Panc1 (cell line): ENCODE data around the gene CDH12. TPM values are rescaled to one million over a fixed set of nuclear protein-coding genes. Genes with fewer than 3 reads are reported as not detected.

Experiments
- ATAC-seq: fragments of 200-7000 bp; cut with Tn5 transposase; 2 replicates; pipeline ENCODE4 v1.9.1; 2020; ENCODE audit warnings: mild to moderate bottlenecking, moderate library complexity
- BruUV-seq: library from RNA; stranded (reverse); fragments of 400-500 nt; replicated peaks from 2 replicates; lab custom pipeline; 2021; lab: Mats Ljungman, UMichigan
- CTCF ChIA-PET: fragments of 300-600 bp; sonication (Branson Sonifier 250); formaldehyde crosslinking; loops from one replicate; lab custom pipeline; 2022; ENCODE audit warnings: antibody characterized with exemption; lab: Charles Lee
- POLR2A ChIA-PET: fragments of 300-600 bp; sonication (Branson Sonifier 250); formaldehyde crosslinking; loops from one replicate; lab custom pipeline; 2022; ENCODE audit warnings: antibody characterized with exemption; lab: Charles Lee
- DNase-seq: peaks from one replicate; pipeline ENCODE4 v3.0.0-alpha.2; 2010; ENCODE audit warnings: low read depth, low spot score
- H3K27ac ChIP-seq: 2 replicates; pipeline ENCODE4 v1.5.1; 2011; ENCODE audit warnings: mild to moderate bottlenecking, low read length, inconsistent platforms
- H3K27me3 ChIP-seq: fragments of 200-500 bp; sonication (Bioruptor generic); 2 replicates; pipeline ENCODE4 v1.6.0; 2014; ENCODE audit warnings: low read length, inconsistent platforms; ENCODE audit not compliant: control insufficient read depth, insufficient read depth
- H3K36me3 ChIP-seq: fragments of 200-500 bp; sonication (Bioruptor generic); 2 replicates; pipeline ENCODE4 v1.5.1; 2014; ENCODE audit warnings: inconsistent platforms, mild to moderate bottlenecking, low read length, moderate library complexity; ENCODE audit not compliant: control insufficient read depth, insufficient read depth
- H3K4me1 ChIP-seq: 2 replicates; pipeline ENCODE4 v1.5.1; 2011; ENCODE audit warnings: inconsistent platforms, mild to moderate bottlenecking, low read length, moderate library complexity; ENCODE audit not compliant: control insufficient read depth, insufficient read depth
- H3K4me3 ChIP-seq, 2 experiments: 2 replicates each; pipeline ENCODE4 v1.5.1; 2011 to 2012; ENCODE audit warnings: low read depth in 2 of 2, low read length in 2 of 2, mild to moderate bottlenecking in 2 of 2, inconsistent platforms in 1 of 2, moderate library complexity in 1 of 2
- H3K9me3 ChIP-seq: fragments of 200-500 bp; sonication (Bioruptor generic); 2 replicates; pipeline ENCODE4 v1.5.1; 2014; ENCODE audit warnings: low read depth, mild to moderate bottlenecking, inconsistent platforms, low read length, moderate library complexity; ENCODE audit not compliant: control insufficient read depth, insufficient read depth
- POLR2AphosphoS5 ChIP-seq: IDR thresholded peaks from 2 replicates; pipeline ENCODE4 v1.6.1; 2012; ENCODE audit warnings: mild to moderate bottlenecking, low read depth, low read length, moderate library complexity
- SIN3A ChIP-seq: IDR thresholded peaks from 2 replicates; pipeline ENCODE4 v1.6.1; 2012; ENCODE audit warnings: low read depth, mild to moderate bottlenecking, low read length, moderate library complexity, borderline replicate concordance; ENCODE audit not compliant: insufficient read depth
- TCF7L2 ChIP-seq: IDR thresholded peaks from 2 replicates; pipeline ENCODE4 v1.6.1; 2011; ENCODE audit warnings: mild to moderate bottlenecking, low read depth, low read length, inconsistent platforms
- in situ Hi-C: cut with HindIII; loops from 2 replicates; pipeline ENCODE4 v1.10.0; 2016; ENCODE audit warnings: low sequenced_read_pairs, low pct_unique_long_range_greater_than_20kb
- intact Hi-C: fragments of 100-400 bp; cut with micrococcal nuclease; formaldehyde crosslinking; loops from one replicate; pipeline ENCODE4 v1.10.0; 2022; ENCODE audit not compliant: unreplicated experiment
- total RNA-seq: library from RNA; stranded (reverse); gene quantifications from one replicate; pipeline ENCODE4 v1.2.1, GENCODE V29; 2021; ENCODE audit not compliant: unreplicated experiment
- TF ChIP-seq, protein P1 (sequence below): fragments of 450-650 bp; IDR thresholded peaks from 2 replicates; pipeline ENCODE4 v1.5.1; 2017; ENCODE audit warnings: mild to moderate bottlenecking
- TF ChIP-seq, protein P2 (sequence below), 2 experiments: IDR thresholded peaks; 2 replicates each; pipeline ENCODE4 v1.6.1; 2011 to 2012; ENCODE audit warnings: low read depth in 2 of 2, control low read depth in 1 of 2, low read length in 1 of 2, mild to moderate bottlenecking in 1 of 2, moderate library complexity in 1 of 2; ENCODE audit not compliant: insufficient read depth in 1 of 2

CDH12 gene
- total RNA-seq, 1 experiment from 2014 or later = not detected

DNA sequence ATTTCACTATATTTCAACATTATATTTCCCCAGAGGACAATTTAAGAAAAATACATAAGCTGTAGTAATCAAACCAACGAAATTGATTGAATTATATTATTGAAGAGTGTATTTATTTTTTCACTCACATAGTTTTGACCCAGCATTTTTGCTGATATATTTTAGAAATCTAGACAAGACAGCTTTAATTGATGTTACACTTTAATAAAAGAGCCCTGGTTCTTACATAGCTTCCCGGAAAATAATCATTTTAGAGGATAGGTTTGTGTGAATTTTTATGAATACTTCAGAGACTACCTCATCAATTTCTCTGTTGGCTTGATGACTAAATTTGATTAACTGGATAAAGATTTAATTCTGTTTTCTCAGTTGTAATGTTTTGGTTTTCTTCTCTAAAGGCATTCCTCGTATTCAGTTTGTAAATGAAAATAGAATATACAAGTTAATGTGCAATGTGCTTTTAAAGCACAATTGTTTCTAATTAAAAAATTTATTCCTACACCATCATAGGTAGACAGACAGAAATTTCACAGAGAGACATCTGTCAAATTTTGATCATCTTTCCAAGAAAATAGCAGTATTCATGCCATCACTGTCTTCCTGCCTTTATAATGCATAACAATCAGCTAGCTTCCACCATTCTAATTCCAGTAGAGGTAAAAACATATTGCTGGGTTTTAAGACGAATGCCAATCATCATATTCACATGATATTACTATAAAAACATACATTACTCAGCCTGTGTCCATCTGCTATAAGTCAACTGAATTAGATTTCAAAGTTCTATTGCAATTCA, 441.4 kb downstream of the CDH12 start:
- in situ Hi-C loops (no loop called here), intact Hi-C loops (no loop called here)
- POLR2A ChIA-PET = no interaction called here
- DNase-seq = no peak
- H3K36me3 ChIP-seq = no peaks in the 10 kb centered on the region
- no peaks in the 10 kb centered on the region for H3K4me1 ChIP-seq
- no TSS peak for BruUV-seq
- TF ChIP-seq, protein P1, sequence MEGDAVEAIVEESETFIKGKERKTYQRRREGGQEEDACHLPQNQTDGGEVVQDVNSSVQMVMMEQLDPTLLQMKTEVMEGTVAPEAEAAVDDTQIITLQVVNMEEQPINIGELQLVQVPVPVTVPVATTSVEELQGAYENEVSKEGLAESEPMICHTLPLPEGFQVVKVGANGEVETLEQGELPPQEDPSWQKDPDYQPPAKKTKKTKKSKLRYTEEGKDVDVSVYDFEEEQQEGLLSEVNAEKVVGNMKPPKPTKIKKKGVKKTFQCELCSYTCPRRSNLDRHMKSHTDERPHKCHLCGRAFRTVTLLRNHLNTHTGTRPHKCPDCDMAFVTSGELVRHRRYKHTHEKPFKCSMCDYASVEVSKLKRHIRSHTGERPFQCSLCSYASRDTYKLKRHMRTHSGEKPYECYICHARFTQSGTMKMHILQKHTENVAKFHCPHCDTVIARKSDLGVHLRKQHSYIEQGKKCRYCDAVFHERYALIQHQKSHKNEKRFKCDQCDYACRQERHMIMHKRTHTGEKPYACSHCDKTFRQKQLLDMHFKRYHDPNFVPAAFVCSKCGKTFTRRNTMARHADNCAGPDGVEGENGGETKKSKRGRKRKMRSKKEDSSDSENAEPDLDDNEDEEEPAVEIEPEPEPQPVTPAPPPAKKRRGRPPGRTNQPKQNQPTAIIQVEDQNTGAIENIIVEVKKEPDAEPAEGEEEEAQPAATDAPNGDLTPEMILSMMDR = no peak
- TF ChIP-seq, protein P2, sequence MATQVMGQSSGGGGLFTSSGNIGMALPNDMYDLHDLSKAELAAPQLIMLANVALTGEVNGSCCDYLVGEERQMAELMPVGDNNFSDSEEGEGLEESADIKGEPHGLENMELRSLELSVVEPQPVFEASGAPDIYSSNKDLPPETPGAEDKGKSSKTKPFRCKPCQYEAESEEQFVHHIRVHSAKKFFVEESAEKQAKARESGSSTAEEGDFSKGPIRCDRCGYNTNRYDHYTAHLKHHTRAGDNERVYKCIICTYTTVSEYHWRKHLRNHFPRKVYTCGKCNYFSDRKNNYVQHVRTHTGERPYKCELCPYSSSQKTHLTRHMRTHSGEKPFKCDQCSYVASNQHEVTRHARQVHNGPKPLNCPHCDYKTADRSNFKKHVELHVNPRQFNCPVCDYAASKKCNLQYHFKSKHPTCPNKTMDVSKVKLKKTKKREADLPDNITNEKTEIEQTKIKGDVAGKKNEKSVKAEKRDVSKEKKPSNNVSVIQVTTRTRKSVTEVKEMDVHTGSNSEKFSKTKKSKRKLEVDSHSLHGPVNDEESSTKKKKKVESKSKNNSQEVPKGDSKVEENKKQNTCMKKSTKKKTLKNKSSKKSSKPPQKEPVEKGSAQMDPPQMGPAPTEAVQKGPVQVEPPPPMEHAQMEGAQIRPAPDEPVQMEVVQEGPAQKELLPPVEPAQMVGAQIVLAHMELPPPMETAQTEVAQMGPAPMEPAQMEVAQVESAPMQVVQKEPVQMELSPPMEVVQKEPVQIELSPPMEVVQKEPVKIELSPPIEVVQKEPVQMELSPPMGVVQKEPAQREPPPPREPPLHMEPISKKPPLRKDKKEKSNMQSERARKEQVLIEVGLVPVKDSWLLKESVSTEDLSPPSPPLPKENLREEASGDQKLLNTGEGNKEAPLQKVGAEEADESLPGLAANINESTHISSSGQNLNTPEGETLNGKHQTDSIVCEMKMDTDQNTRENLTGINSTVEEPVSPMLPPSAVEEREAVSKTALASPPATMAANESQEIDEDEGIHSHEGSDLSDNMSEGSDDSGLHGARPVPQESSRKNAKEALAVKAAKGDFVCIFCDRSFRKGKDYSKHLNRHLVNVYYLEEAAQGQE (IDR thresholded peaks at IDR 0.05; ENCODE audit: insufficient read depth in 1 of 2, low read depth in 2 of 2, low read length in 1 of 2) = no peak
- no peak for TF ChIP-seq SIN3A
- TF ChIP-seq TCF7L2 = no peak
- TF ChIP-seq POLR2AphosphoS5 = no peak
- no peaks in the 10 kb centered on the region for H3K27me3 ChIP-seq
- CTCF ChIA-PET = no interaction called here
- ATAC-seq = no peak
- H3K9me3 ChIP-seq = no peaks in the 10 kb centered on the region
- no peak overlapping the region for H3K27ac ChIP-seq
- no peak overlapping the region for H3K4me3 ChIP-seq

DNA sequence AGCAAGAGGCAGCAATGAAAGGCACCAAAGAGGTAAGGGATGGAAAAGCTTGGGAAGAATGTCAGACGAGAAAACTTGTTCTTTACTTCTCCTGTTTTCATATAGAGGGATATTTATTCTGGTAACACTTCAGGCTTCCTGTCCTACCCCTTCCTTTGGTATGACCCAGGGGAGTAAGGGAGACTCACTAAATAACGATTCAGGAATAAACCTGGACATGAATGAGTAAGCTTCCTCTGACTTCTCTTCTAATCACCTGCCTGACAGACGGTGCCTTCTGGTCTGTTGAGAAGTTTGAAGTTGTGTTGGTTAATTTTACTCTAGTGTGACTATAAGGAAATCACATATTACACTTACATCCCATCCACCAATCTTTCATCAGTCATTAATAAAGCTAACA, 461.2 kb downstream of the CDH12 start:
- no peaks in the 10 kb centered on the region for H3K4me1 ChIP-seq
- no peaks in the 10 kb centered on the region for H3K36me3 ChIP-seq
- DNase-seq (no peak), ATAC-seq (no peak)
- intact Hi-C loops = no loop called here
- no peaks in the 10 kb centered on the region for H3K9me3 ChIP-seq
- no TSS peak for BruUV-seq
- TF ChIP-seq TCF7L2 (no peak), POLR2AphosphoS5 (no peak), SIN3A (no peak)
- TF ChIP-seq, protein P1 = no peak
- TF ChIP-seq, protein P2 (IDR thresholded peaks at IDR 0.05; ENCODE audit: insufficient read depth in 1 of 2, low read depth in 2 of 2, low read length in 1 of 2) = no peak
- in situ Hi-C loops = no loop called here
- H3K27ac ChIP-seq = no peak overlapping the region
- H3K27me3 ChIP-seq = no peaks in the 10 kb centered on the region
- CTCF ChIA-PET = no interaction called here
- no peak overlapping the region for H3K4me3 ChIP-seq
- POLR2A ChIA-PET = no interaction called here
